Upper lobe of left lung (tissue), 6 donors: ENCODE results near the gene CIB1. TPM values are rescaled to one million over a fixed set of nuclear protein-coding genes. Genes with fewer than 3 reads are reported as not detected.
A peak's percentile ranks its signal among the peaks of the same experiment; 100 is the strongest.

Experiments
- ATAC-seq, 2 donors: fragments of 200-7000 bp; cut with Tn5 transposase; one replicate each; pipeline ENCODE4 v1.9.1; 2022; ENCODE audit warnings: mild to moderate bottlenecking in 2 of 2, moderate library complexity in 2 of 2; ENCODE audit not compliant: low FRiP score in 2 of 2
- DNase-seq, 2 donors: peaks; one replicate each; pipeline ENCODE4 v3.0.0-alpha.2; 2019 to 2020
- H3K27ac ChIP-seq, 4 donors: fragments of 200-600 bp; sonication (generic); one replicate each; pipeline ENCODE4 v1.5.1; 2016 to 2019
- H3K27me3 ChIP-seq, 4 donors: fragments of 200-600 bp; sonication (generic); one replicate each; pipeline ENCODE4 v1.5.1; 2017 to 2019
- H3K36me3 ChIP-seq, 4 donors: fragments of 200-600 bp; sonication (generic); one replicate each; pipeline ENCODE4 v1.5.1; 2016 to 2019
- H3K4me1 ChIP-seq, 4 donors: fragments of 200-600 bp; sonication (generic); one replicate each; pipeline ENCODE4 v1.5.1; 2018 to 2019
- H3K4me3 ChIP-seq, 4 donors: fragments of 200-600 bp; sonication (generic); one replicate each; pipeline ENCODE4 v1.5.1; 2017 to 2019; ENCODE audit warnings: mild to moderate bottlenecking in 2 of 4, moderate library complexity in 1 of 4
- H3K9me3 ChIP-seq, 4 donors: fragments of 200-600 bp; sonication (generic); one replicate each; pipeline ENCODE4 v1.5.1; 2018 to 2019
- EP300 ChIP-seq, 4 donors: sonication (generic); formaldehyde crosslinking; IDR thresholded peaks; one replicate each; pipeline ENCODE4 v1.5.1; 2017; ENCODE audit warnings: antibody characterized with exemption in 4 of 4, control low read depth in 2 of 4
- POLR2A ChIP-seq, 4 donors: fragments of 450-650 bp; IDR thresholded peaks; one replicate each; pipeline ENCODE4 v1.5.1; 2016 to 2017; ENCODE audit warnings: antibody characterized with exemption in 4 of 4, mild to moderate bottlenecking in 2 of 4
- POLR2AphosphoS5 ChIP-seq, 2 donors: sonication (generic); formaldehyde crosslinking; IDR thresholded peaks; one replicate each; pipeline ENCODE4 v1.5.1; 2017; ENCODE audit warnings: antibody characterized with exemption in 2 of 2
- WGBS, 2 donors: methylation state at CpG; one replicate each; pipeline ENCODE4 v1.1.5; 2017 to 2018; 5-methylcytosine and 5-hydroxymethylcytosine counted together
- total RNA-seq, 6 donors: library from RNA; depleted of rRNA in 4 of 6; stranded (reverse); fragments of >200 nt in 4 of 6; gene quantifications; one replicate each; pipeline versions ENCODE4 v1.1.0 to v1.2.1, GENCODE V29; 2016 to 2021
- TF ChIP-seq, protein P1 (sequence below), 6 experiments: fragments of 450-650 bp in 4 of 6; fragments of 200-600 bp in 2 of 6; sonication (generic) in 2 of 6; IDR thresholded peaks; one replicate each; pipeline ENCODE4 v1.5.1; 2016 to 2019; ENCODE audit warnings: antibody characterized with exemption in 6 of 6
- donor health status: DM: no; HTN: no; CAD: no; lungs with moderate emphysema.
- donor health status: DM: no; HTN: yes; CAD: no; lungs with severe emphysema.

Gene CIB1
- total RNA-seq, 6 donors from 2014 or later: 40.9 to 89.6 (median 75.5) TPM

DNA sequence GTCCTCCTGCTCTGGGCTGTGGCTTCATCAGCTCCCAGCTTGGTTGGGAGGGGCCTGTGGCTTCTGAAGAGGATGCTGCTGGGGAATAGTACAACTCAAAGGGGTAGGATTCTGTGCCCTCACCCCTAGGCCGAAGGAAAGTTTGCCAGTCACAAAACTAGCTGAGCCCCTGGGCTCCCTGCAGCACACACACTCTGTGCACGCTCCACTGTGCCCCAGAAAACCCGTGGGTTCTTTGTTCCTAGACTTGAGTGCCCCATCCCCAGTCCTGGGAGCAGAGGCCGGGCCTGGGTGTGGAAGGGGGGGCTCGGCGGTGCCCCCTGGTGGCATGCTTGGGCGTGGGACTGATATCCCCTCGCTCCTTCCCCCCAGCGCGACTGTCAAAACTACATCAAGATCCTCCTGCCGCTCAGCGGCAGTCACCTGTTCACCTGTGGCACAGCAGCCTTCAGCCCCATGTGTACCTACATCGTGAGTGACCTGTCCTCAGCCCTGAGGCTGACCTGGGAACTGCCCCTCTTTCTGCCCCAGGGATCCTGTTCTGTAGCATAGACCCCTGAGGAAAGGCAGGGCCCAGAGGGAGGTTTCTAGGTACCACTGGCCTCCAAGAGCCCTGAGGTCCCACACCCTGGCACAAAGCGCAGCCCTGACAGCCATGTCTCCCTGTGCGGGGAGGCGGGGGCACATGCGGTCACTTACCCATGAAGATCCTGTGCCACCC lies 14.2 kb downstream of the CIB1 start:
- H3K4me3 ChIP-seq: no peak overlapping the region
- WGBS, 2 donors: 60 to 64% methylated on average over 9 to 16 of the region's 17 CpGs
- H3K36me3 ChIP-seq: peaks cover 8 to 55% (median 26%) of the 10 kb centered on the region in 4 donors
- TF ChIP-seq, protein P1, sequence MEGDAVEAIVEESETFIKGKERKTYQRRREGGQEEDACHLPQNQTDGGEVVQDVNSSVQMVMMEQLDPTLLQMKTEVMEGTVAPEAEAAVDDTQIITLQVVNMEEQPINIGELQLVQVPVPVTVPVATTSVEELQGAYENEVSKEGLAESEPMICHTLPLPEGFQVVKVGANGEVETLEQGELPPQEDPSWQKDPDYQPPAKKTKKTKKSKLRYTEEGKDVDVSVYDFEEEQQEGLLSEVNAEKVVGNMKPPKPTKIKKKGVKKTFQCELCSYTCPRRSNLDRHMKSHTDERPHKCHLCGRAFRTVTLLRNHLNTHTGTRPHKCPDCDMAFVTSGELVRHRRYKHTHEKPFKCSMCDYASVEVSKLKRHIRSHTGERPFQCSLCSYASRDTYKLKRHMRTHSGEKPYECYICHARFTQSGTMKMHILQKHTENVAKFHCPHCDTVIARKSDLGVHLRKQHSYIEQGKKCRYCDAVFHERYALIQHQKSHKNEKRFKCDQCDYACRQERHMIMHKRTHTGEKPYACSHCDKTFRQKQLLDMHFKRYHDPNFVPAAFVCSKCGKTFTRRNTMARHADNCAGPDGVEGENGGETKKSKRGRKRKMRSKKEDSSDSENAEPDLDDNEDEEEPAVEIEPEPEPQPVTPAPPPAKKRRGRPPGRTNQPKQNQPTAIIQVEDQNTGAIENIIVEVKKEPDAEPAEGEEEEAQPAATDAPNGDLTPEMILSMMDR (IDR thresholded peaks at IDR 0.05): peak; percentile 44 to 78 (median 66)
- no peak for TF ChIP-seq EP300 (IDR thresholded peaks at IDR 0.05)
- ATAC-seq (peak; percentile 58 to 78), DNase-seq (peak; percentile 45 to 91)
- H3K27ac ChIP-seq: no peak overlapping the region
- peaks cover 6 to 13% (median 7%) of the 10 kb centered on the region in 4 donors for H3K4me1 ChIP-seq
- H3K9me3 ChIP-seq: no peaks in the 10 kb centered on the region
- no peaks in the 10 kb centered on the region for H3K27me3 ChIP-seq

DNA sequence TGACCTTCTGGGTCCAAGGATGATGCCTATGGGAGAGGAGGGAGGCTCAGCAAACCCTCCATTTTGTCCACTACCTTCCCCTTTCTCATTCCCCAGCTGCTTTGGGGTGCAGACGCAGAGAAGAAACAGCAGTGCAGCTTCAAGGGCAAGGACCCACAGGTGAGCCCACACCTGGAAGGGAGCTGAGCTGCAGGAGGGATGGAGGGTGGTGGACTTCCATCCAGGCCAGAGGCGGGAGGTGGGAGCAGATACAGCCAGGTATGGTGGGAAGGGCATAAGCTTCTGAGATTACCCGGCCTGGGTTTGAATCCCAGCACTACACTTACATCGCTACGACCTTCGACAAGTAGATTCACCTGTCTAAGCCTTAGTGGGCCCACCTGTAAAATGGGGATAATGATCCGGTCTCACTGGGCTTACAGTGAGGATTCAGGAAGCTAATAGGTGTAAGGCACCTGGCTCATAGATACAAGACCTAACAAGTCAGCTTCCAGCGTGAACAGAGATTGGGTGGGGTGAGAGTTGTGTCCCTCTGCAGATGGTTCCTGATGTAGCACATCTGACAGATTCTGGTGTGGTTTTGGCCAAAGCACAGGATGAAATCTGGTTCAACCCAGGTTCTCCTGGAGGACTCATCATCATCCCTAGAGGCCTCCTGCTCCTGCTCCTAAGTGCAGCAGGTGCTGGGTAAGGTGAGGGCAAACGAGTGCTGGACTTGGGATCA lies 15.9 kb downstream of the CIB1 start:
- TF ChIP-seq POLR2A (IDR thresholded peaks at IDR 0.05) (no peak), POLR2AphosphoS5 (IDR thresholded peaks at IDR 0.05) (no peak), EP300 (IDR thresholded peaks at IDR 0.05) (no peak)
- TF ChIP-seq, protein P1 (IDR thresholded peaks at IDR 0.05): no peak
- Histone ChIP-seq H3K27me3 (no peaks in the 10 kb centered on the region), H3K4me3 (no peak overlapping the region), H3K36me3 (peaks cover 0 to 37% (median 10%) of the 10 kb centered on the region in 4 donors), H3K9me3 (no peaks in the 10 kb centered on the region), H3K4me1 (peaks cover 12 to 26% (median 16%) of the 10 kb centered on the region in 4 donors), H3K27ac (no peak overlapping the region)
- 83 to 97% methylated on average over 9 of the region's 9 CpGs for WGBS, 2 donors
- DNase-seq (no peak), ATAC-seq (no peak)

- H3K4me1 ChIP-seq: peaks cover 26 to 47% (median 34%) of the 10 kb centered on the region in 4 donors
Measured at GRCh38 chr15:90214553-90215196, 19.1 kb downstream of the CIB1 start.

GRCh38 chr15:90213818-90214204 lies 19.9 kb downstream of the CIB1 start:
- Histone ChIP-seq H3K27me3 (no peaks in the 10 kb centered on the region), H3K4me1 (peaks cover 26 to 52% (median 33%) of the 10 kb centered on the region in 4 donors), H3K9me3 (no peaks in the 10 kb centered on the region), H3K36me3 (peaks cover 0 to 26% (median 5%) of the 10 kb centered on the region in 4 donors), H3K27ac (peak overlapping the region; percentile 42 to 77 (median 55)), H3K4me3 (no peak overlapping the region)
- TF ChIP-seq POLR2AphosphoS5 (IDR thresholded peaks at IDR 0.05) (no peak), EP300 (IDR thresholded peaks at IDR 0.05) (peak in 1 of 4 donors; percentile 5), POLR2A (IDR thresholded peaks at IDR 0.05) (no peak)
- TF ChIP-seq, protein P1 (IDR thresholded peaks at IDR 0.05): no peak
- peak in 1 of 2 donors; percentile 12 for ATAC-seq
- WGBS, 2 donors: 63% methylated on average over 11 of the region's 11 CpGs; no CpG with 5 or more reads in 1 of the 2 donors
- DNase-seq: no peak

More at GRCh38 chr15:90214553-90215196, 19.1 kb downstream of the CIB1 start:
- WGBS, 2 donors: 74 to 77% methylated on average over 8 of the region's 8 CpGs
- H3K4me3 ChIP-seq: no peak overlapping the region
- H3K9me3 ChIP-seq: no peaks in the 10 kb centered on the region
- H3K27ac ChIP-seq: peak overlapping the region in 1 of 4 donors; percentile 77
- peaks cover 0 to 27% (median 5%) of the 10 kb centered on the region in 4 donors for H3K36me3 ChIP-seq
- no peak for ATAC-seq
- DNase-seq: no peak
- no peak for TF ChIP-seq POLR2AphosphoS5 (IDR thresholded peaks at IDR 0.05)
- TF ChIP-seq, protein P1 (IDR thresholded peaks at IDR 0.05): peak in 2 of 6 experiments; percentile 7 to 22
- H3K27me3 ChIP-seq: no peaks in the 10 kb centered on the region
